K562 treated with DMSO at 1 percent for 4 hours (cell line): ENCODE data around the gene DNAI2. TPM values are rescaled to one million over a fixed set of nuclear protein-coding genes. Genes with fewer than 3 reads are reported as not detected.

ENCODE experiments used
- total RNA-seq: library from RNA; unstranded; fragments of 300-600 nt; gene quantifications from 2 replicates; pipeline ENCODE4 v1.2.3, GENCODE V29; 2022; ENCODE audit not compliant: insufficient read depth

DNAI2 gene, protein sequence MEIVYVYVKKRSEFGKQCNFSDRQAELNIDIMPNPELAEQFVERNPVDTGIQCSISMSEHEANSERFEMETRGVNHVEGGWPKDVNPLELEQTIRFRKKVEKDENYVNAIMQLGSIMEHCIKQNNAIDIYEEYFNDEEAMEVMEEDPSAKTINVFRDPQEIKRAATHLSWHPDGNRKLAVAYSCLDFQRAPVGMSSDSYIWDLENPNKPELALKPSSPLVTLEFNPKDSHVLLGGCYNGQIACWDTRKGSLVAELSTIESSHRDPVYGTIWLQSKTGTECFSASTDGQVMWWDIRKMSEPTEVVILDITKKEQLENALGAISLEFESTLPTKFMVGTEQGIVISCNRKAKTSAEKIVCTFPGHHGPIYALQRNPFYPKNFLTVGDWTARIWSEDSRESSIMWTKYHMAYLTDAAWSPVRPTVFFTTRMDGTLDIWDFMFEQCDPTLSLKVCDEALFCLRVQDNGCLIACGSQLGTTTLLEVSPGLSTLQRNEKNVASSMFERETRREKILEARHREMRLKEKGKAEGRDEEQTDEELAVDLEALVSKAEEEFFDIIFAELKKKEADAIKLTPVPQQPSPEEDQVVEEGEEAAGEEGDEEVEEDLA
- not detected in 2 replicates for total RNA-seq

DNA sequence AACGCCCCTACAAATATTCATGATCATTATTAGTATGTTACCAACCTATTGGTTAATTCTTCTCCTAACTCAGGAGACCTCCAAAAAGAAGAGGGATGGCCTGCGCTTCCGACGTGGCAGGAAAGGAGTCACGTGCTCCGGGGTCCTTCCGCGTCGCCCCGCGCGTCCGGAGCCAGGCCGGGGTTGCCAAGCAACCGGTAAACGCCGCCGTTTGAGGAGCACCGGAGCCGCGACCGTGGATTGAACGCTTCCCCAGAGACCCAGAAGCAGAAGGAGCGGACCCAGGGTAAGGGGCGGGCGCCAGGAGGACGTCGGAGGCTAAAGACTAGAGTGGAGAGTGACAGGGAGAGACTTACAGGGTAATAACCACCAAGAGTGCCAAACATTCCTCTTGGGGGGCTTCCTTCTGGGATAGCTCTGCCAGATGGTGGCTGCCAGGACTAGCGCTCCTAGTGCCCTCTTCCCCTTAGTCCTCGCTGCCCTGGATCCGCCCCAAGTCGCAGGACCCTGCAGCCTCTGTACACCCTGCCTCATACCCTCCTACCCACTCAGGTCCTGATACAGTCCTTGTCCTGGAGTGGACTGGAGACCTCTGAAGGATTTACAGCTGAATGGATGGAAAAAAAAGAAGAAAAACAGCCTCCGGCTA is at the start of gene DNAI2:
Gene DNAI2 (plus strand): TSS at position 175 of the 649 bp plus-strand sequence. CDS start 7,584 bp downstream, outside the sequence.

DNA sequence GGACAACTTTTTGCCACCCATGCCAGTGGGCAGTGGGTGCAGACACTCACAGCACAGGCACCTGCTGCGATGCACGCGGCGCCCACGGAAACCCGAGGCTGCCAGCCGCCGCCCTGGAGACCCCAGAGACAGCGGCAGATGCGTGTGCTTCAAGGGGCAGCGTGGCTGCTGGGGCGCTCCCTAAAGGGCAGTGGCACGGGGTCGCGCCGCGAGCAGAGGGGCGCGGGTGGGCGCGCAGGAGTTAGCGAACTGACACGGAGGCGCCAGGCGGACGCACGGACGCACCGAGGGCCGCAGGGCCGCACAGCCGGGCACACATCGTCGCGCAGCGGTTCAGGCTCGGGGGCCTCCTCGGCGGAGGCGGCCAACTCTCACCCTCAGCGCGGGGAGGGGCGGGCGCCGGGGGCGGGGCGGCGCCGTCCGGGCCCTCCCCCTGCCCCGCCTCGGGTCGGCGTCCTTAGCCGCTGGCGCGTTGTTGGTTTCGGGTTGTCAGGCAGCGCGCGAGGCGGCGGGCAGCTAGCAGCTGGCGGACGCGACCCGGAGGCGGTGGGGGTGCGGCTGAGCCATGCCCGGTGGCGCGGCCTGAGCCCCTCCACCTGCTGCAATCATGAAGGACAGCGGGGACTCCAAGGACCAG is 51.8 kb downstream of the DNAI2 start, which contains the start of gene KIF19:
Gene KIF19 (plus strand): TSS at position 484 of the 637 bp plus-strand sequence. CDS start 124 bp downstream, at position 608.

DNA sequence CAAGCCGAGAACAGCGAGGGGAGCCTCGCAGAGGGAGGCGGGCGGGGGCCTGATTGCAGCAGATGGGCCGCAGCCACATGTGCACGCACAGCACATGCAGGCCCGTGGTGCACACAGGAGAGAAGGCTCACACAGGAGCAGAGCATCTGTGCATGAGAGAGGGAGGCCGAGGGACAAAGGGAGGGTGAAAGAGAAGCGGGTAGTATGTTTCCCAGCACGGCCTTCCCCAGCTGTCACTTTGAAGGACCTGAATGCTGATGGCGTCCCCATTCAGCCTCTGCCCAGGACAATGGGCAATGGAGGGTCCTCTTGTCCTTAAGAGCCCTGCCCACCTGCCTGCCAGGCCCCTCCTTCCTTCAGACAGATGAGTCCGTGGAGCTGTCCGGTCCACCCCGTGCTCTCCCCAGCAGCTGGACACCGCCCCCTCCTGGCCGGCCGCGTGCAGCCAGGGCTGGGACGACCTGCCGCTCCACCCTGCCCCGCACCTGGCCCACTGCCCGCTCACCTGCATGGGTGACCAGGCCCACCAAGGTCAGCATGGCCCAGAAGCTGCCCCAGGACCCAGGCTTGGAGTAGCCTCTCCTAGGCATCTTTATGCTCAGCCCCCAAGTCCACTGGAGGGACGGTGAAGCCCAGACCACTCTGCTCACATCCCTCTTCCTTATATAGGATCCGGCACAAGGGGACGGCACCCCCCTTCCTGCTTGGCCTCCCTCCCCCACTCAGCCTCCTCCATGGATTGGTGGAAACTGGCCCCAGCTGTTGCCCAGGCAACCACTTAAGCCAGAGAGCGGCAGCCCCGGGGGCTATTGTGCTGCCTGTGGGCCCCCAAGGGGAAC is 87.4 kb downstream of the DNAI2 start, which contains the start of gene BTBD17:
Gene BTBD17 (minus strand): TSS at position 639 of the 839 bp plus-strand sequence. CDS start 49 bp downstream, at position 590.

Other genes starting within 250 kb of the DNAI2 start
- gene RPL38, start 70.6 kb upstream of the DNAI2 start, total RNA-seq, result 2,000 and 2,045 TPM in 2 replicates
- 1.2 and 1.3 TPM in 2 replicates for gene TTYH2, start 60.7 kb upstream of the DNAI2 start, total RNA-seq
- gene KIF19, start 52.0 kb downstream of the DNAI2 start, total RNA-seq, result not detected in 2 replicates
- not detected in 2 replicates for gene BTBD17, start 87.6 kb downstream of the DNAI2 start, total RNA-seq
- gene GPR142, start 93.3 kb downstream of the DNAI2 start, total RNA-seq, result not detected in 2 replicates
- 6.6 and 15.4 TPM in 2 replicates for gene GPRC5C, start 157.9 kb downstream of the DNAI2 start, total RNA-seq
- gene CD300A, start 192.4 kb downstream of the DNAI2 start, total RNA-seq, result 1.5 and 3.1 TPM in 2 replicates